Endometrial microvascular endothelial cells (primary cell): ENCODE results near the gene TUNAR. TPM values are rescaled to one million over a fixed set of nuclear protein-coding genes. Genes with fewer than 3 reads are reported as not detected.

ENCODE experiments used
- in situ Hi-C: cut with HindIII; loops from 2 replicates; pipeline ENCODE4 v1.10.0; 2017; ENCODE audit warnings: low sequenced_read_pairs, low pct_unique_long_range_greater_than_20kb; ENCODE audit errors: inconsistent ontology term
- total RNA-seq: library from RNA; depleted of rRNA; stranded (reverse); fragments of >200 nt; gene quantifications from one replicate; pipeline ENCODE4 v1.2.3, GENCODE V29; 2015; ENCODE audit errors: inconsistent ontology term

The TUNAR gene
- total RNA-seq, result not detected

GRCh38 chr14:95876761-95877538, at the start of gene TUNAR:
TUNAR (plus strand) TSS chr14:95876832.
- in situ Hi-C loops, result no loop called here

GRCh38 chr14:95828649-95829265, 47.9 kb upstream of the TUNAR start:
- in situ Hi-C loops, result no loop called here

GRCh38 chr14:95829321-95829720, 47.3 kb upstream of the TUNAR start:
- in situ Hi-C loops, result no loop called here

- in situ Hi-C loops, result no loop called here
These were observed 46.2 kb upstream of the TUNAR start for GRCh38 chr14:95830386-95830785.

GRCh38 chr14:95831041-95831440, 45.6 kb upstream of the TUNAR start:
- in situ Hi-C loops, result no loop called here

- in situ Hi-C loops, result no loop called here
These were observed 45.2 kb upstream of the TUNAR start for GRCh38 chr14:95831468-95831867.

GRCh38 chr14:95832012-95832411, 44.6 kb upstream of the TUNAR start:
- in situ Hi-C loops, result no loop called here

GRCh38 chr14:95833429-95833828, 43.2 kb upstream of the TUNAR start:
- in situ Hi-C loops, result no loop called here

- in situ Hi-C loops, result no loop called here
These were observed 42.1 kb upstream of the TUNAR start for GRCh38 chr14:95834496-95834895.

- in situ Hi-C loops, result no loop called here
These were observed 41.4 kb upstream of the TUNAR start for GRCh38 chr14:95835121-95835730.

GRCh38 chr14:95838862-95839261, 37.8 kb upstream of the TUNAR start:
- in situ Hi-C loops, result no loop called here

- in situ Hi-C loops, result no loop called here
These were observed 36.4 kb upstream of the TUNAR start for GRCh38 chr14:95840094-95840700.

GRCh38 chr14:95841668-95842067, 35.0 kb upstream of the TUNAR start:
- in situ Hi-C loops, result no loop called here

GRCh38 chr14:95849761-95850160, 26.9 kb upstream of the TUNAR start:
- in situ Hi-C loops, result no loop called here

- in situ Hi-C loops, result no loop called here
These were observed 26.2 kb upstream of the TUNAR start for GRCh38 chr14:95850429-95850828.

- in situ Hi-C loops, result no loop called here
These were observed 21.0 kb upstream of the TUNAR start for GRCh38 chr14:95855606-95856005.

- in situ Hi-C loops, result no loop called here
These were observed 19.4 kb upstream of the TUNAR start for GRCh38 chr14:95857275-95857674.

GRCh38 chr14:95858893-95859292, 17.7 kb upstream of the TUNAR start:
- in situ Hi-C loops, result no loop called here

- in situ Hi-C loops, result no loop called here
These were observed 14.4 kb upstream of the TUNAR start for GRCh38 chr14:95862243-95862642.

- in situ Hi-C loops, result no loop called here
These were observed 13.3 kb upstream of the TUNAR start for GRCh38 chr14:95863295-95863694.
